Karpas-422 (cell line): ENCODE results near the gene PIGK. TPM values are rescaled to one million over a fixed set of nuclear protein-coding genes. Genes with fewer than 3 reads are reported as not detected.
"Not testable (repeated sequence)": the region's sequence is repeated elsewhere in the genome, so short reads cannot be mapped to it uniquely, and the experiment has no call there.

Experiments used
- DNase-seq: peaks from one replicate; pipeline ENCODE4 v3.0.0-alpha.2; 2015
- H2AFZ ChIP-seq: fragments of 200-600 bp; sonication (generic); 2 replicates; pipeline ENCODE4 v1.6.1; 2014; ENCODE audit warnings: antibody characterized with exemption, low read length, mixed read lengths
- H3K27ac ChIP-seq: fragments of 200-600 bp; sonication (generic); 2 replicates; pipeline ENCODE4 v1.5.1; 2014; ENCODE audit warnings: mild to moderate bottlenecking, low read length, moderate library complexity
- H3K27me3 ChIP-seq: fragments of 200-600 bp; sonication (generic); 2 replicates; pipeline ENCODE4 v1.6.1; 2014; ENCODE audit warnings: low read length, mixed read lengths
- H3K36me3 ChIP-seq: fragments of 200-600 bp; sonication (generic); 2 replicates; pipeline ENCODE4 v1.6.1; 2014; ENCODE audit warnings: low read length, mixed read lengths; ENCODE audit not compliant: insufficient read depth
- H3K4me1 ChIP-seq: fragments of 200-600 bp; sonication (generic); 2 replicates; pipeline ENCODE4 v1.6.1; 2014; ENCODE audit warnings: mild to moderate bottlenecking, low read length, mixed read lengths
- H3K4me2 ChIP-seq: fragments of 200-600 bp; sonication (generic); 2 replicates; pipeline ENCODE4 v1.6.1; 2014; ENCODE audit warnings: low read length, low read depth, mild to moderate bottlenecking; ENCODE audit not compliant: poor library complexity, severe bottlenecking
- H3K4me3 ChIP-seq: fragments of 200-600 bp; sonication (generic); 2 replicates; pipeline ENCODE4 v1.5.1; 2014; ENCODE audit warnings: mild to moderate bottlenecking, antibody characterized with exemption, low read length, mixed read lengths
- H3K79me2 ChIP-seq: fragments of 200-600 bp; sonication (generic); 2 replicates; pipeline ENCODE4 v1.6.1; 2014; ENCODE audit warnings: mild to moderate bottlenecking, low read length, mixed read lengths
- H3K9ac ChIP-seq: fragments of 200-600 bp; sonication (generic); 2 replicates; pipeline ENCODE4 v1.6.0; 2014; ENCODE audit warnings: low read length
- H3K9me2 ChIP-seq: fragments of 200-600 bp; sonication (generic), shearing (Covaris generic); replicated peaks from 2 replicates; pipeline ENCODE4 v1.6.0; 2014; ENCODE audit warnings: mild to moderate bottlenecking, low read length, moderate library complexity; ENCODE audit not compliant: insufficient read depth
- H3K9me3 ChIP-seq: fragments of 300-700, 200-600 bp; sonication (generic); 2 replicates; pipeline ENCODE4 v1.6.1; 2014; ENCODE audit warnings: low read length, mixed read lengths
- H4K20me1 ChIP-seq: fragments of 200-600 bp; sonication (generic); 2 replicates; pipeline ENCODE4 v1.6.1; 2014; ENCODE audit warnings: mild to moderate bottlenecking, antibody characterized with exemption, low read length, low read depth; ENCODE audit not compliant: insufficient read depth
- total RNA-seq: library from RNA; depleted of rRNA; stranded (reverse); fragments of >200 nt; shearing (Covaris generic); gene quantifications from 2 replicates; pipeline ENCODE4 v1.2.3, GENCODE V29; 2014; ENCODE audit warnings: low replicate concordance

PIGK gene
- total RNA-seq, 1 experiment from 2014 or later = 51.8 TPM

DNA sequence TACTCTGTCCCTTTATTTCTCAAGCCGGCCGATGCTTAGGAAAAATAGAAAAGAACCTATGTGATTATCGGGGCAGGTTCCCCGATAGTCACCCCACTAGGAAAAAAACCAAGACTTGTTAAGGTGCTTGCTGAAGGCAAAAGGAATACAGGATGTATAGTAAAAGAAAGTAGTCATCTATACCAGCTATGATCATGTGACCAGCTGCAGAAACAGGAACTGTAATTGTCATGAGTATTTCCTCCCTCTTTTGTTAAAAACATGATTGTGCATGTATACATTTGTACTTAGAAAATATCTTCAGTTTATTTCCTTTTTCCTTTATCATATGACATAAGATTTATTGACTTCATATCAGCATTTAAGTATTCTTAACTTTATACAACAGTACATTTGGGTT, 30.5 kb downstream of the PIGK start:
- Histone ChIP-seq H3K79me2 (0 out of 2 replicates have a peak, but pooled peaks cover 10% of the 10 kb centered on the region), H3K36me3 (no peaks in the 10 kb centered on the region), H3K27ac (no peak overlapping the region), H2AFZ (no peak overlapping the region), H3K9me2 (no peaks in the 10 kb centered on the region), H4K20me1 (no peaks in the 10 kb centered on the region), H3K4me3 (no peak overlapping the region), H3K9me3 (no peaks in the 10 kb centered on the region), H3K4me2 (no peak overlapping the region), H3K27me3 (no peaks in the 10 kb centered on the region), H3K9ac (no peak overlapping the region), H3K4me1 (no peaks in the 10 kb centered on the region)
- DNase-seq = no peak

GRCh38 chr1:77186907-77187306, 32.3 kb downstream of the PIGK start:
- not testable (repeated sequence) for H2AFZ ChIP-seq, H3K4me2 ChIP-seq, H3K9me3 ChIP-seq, H3K27ac ChIP-seq, H3K79me2 ChIP-seq, H3K27me3 ChIP-seq, H3K9ac ChIP-seq, DNase-seq, H3K9me2 ChIP-seq, H3K4me3 ChIP-seq, H3K36me3 ChIP-seq, H3K4me1 ChIP-seq, H4K20me1 ChIP-seq

GRCh38 chr1:77182083-77182482, 37.1 kb downstream of the PIGK start:
- Histone ChIP-seq H3K9me3 (peaks cover 10% of the 10 kb centered on the region), H3K9ac (no peak overlapping the region), H3K4me2 (no peak overlapping the region), H2AFZ (no peak overlapping the region), H3K36me3 (no peaks in the 10 kb centered on the region; the same call in 1 of the 2 replicates), H3K27me3 (no peaks in the 10 kb centered on the region), H3K9me2 (no peaks in the 10 kb centered on the region), H3K79me2 (peaks cover 6% of the 10 kb centered on the region), H3K4me3 (no peak overlapping the region), H3K4me1 (no peaks in the 10 kb centered on the region), H3K27ac (no peak overlapping the region), H4K20me1 (no peaks in the 10 kb centered on the region)
- no peak for DNase-seq

DNA sequence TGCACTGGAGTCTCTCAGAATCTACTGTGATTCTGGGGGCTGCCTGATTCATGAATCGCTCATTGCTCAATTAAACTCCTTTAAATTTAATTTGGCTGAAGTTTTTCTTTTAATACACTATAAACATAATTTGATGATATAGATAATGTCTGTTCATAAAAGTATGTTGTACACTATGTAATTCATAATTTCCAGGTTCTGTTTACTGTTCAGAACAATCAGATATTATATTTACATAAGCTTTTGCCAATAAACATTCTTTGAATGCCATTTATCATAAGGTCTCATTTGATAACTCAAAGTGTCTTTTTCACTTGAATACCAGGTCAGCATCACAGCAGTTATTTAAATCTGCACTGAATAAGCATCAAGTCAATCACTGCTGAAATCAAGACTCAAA, 39.6 kb downstream of the PIGK start:
- no peaks in the 10 kb centered on the region for H3K27me3 ChIP-seq
- no peak overlapping the region for H3K4me2 ChIP-seq
- DNase-seq = no peak
- H3K9me2 ChIP-seq = no peaks in the 10 kb centered on the region
- H3K9me3 ChIP-seq = peaks cover 19% of the 10 kb centered on the region
- H3K79me2 ChIP-seq = peaks cover 6% of the 10 kb centered on the region
- H3K4me3 ChIP-seq = no peak overlapping the region
- no peaks in the 10 kb centered on the region for H3K4me1 ChIP-seq
- H4K20me1 ChIP-seq = no peaks in the 10 kb centered on the region
- H3K27ac ChIP-seq = no peak overlapping the region
- no peak overlapping the region for H2AFZ ChIP-seq
- no peaks in the 10 kb centered on the region; the same call in 1 of the 2 replicates for H3K36me3 ChIP-seq
- no peak overlapping the region for H3K9ac ChIP-seq

GRCh38 chr1:77175230-77175844, 43.9 kb downstream of the PIGK start:
- H3K36me3 ChIP-seq = peaks cover 4% of the 10 kb centered on the region; the same call in 1 of the 2 replicates
- H2AFZ ChIP-seq = no peak overlapping the region
- DNase-seq = peak; percentile 57
- no peak overlapping the region for H3K9ac ChIP-seq
- no peaks in the 10 kb centered on the region for H4K20me1 ChIP-seq
- H3K9me3 ChIP-seq = peaks cover 19% of the 10 kb centered on the region
- H3K4me3 ChIP-seq = no peak overlapping the region
- H3K4me2 ChIP-seq = no peak overlapping the region
- H3K27me3 ChIP-seq = no peaks in the 10 kb centered on the region
- peaks cover 9% of the 10 kb centered on the region for H3K79me2 ChIP-seq
- H3K4me1 ChIP-seq = no peaks in the 10 kb centered on the region
- H3K27ac ChIP-seq = no peak overlapping the region
- H3K9me2 ChIP-seq = no peaks in the 10 kb centered on the region

GRCh38 chr1:77170687-77171086, 48.5 kb downstream of the PIGK start:
- Histone ChIP-seq H3K27me3 (no peaks in the 10 kb centered on the region), H4K20me1 (no peaks in the 10 kb centered on the region), H3K4me2 (no peak overlapping the region), H3K79me2 (peaks cover 7% of the 10 kb centered on the region; the same call in 1 of the 2 replicates), H3K4me1 (no peaks in the 10 kb centered on the region), H3K27ac (no peak overlapping the region), H3K36me3 (0 out of 2 replicates have a peak, but pooled peaks cover 4% of the 10 kb centered on the region), H3K9me2 (no peaks in the 10 kb centered on the region), H2AFZ (no peak overlapping the region), H3K9me3 (no peaks in the 10 kb centered on the region; the same call in 1 of the 2 replicates), H3K4me3 (no peak overlapping the region), H3K9ac (no peak overlapping the region)
- no peak for DNase-seq

GRCh38 chr1:77168358-77168757, 50.9 kb downstream of the PIGK start:
- Histone ChIP-seq H3K4me2 (no peak overlapping the region), H3K9ac (no peak overlapping the region), H3K4me3 (no peak overlapping the region), H3K9me3 (no peaks in the 10 kb centered on the region), H3K79me2 (peaks cover 7% of the 10 kb centered on the region; the same call in 1 of the 2 replicates), H3K27ac (no peak overlapping the region), H3K36me3 (no peaks in the 10 kb centered on the region), H3K4me1 (no peaks in the 10 kb centered on the region), H3K27me3 (no peaks in the 10 kb centered on the region), H2AFZ (no peak overlapping the region), H3K9me2 (no peaks in the 10 kb centered on the region), H4K20me1 (no peaks in the 10 kb centered on the region)
- DNase-seq = no peak

- peaks cover 16% of the 10 kb centered on the region; the same call in 1 of the 2 replicates for H3K36me3 ChIP-seq
- H3K4me1 ChIP-seq = no peaks in the 10 kb centered on the region
- DNase-seq = no peak
- no peak overlapping the region for H3K4me2 ChIP-seq
- H3K9ac ChIP-seq = no peak overlapping the region
- no peaks in the 10 kb centered on the region for H3K9me2 ChIP-seq
- no peaks in the 10 kb centered on the region for H3K27me3 ChIP-seq
- 0 out of 2 replicates have a peak, but pooled peaks cover 3% of the 10 kb centered on the region for H3K79me2 ChIP-seq
- no peaks in the 10 kb centered on the region for H4K20me1 ChIP-seq
- no peak overlapping the region for H2AFZ ChIP-seq
- no peak overlapping the region for H3K4me3 ChIP-seq
- H3K27ac ChIP-seq = no peak overlapping the region
- H3K9me3 ChIP-seq = no peaks in the 10 kb centered on the region
Observed at GRCh38 chr1:77164434-77164944, 54.7 kb downstream of the PIGK start.
